ENCODE results near the gene BCAR3. TPM values are rescaled to one million over a fixed set of nuclear protein-coding genes. Genes with fewer than 3 reads are reported as not detected.

BCAR3 gene
- total RNA-seq, 1 donor from 2014 or later, result 46.9 TPM

DNA sequence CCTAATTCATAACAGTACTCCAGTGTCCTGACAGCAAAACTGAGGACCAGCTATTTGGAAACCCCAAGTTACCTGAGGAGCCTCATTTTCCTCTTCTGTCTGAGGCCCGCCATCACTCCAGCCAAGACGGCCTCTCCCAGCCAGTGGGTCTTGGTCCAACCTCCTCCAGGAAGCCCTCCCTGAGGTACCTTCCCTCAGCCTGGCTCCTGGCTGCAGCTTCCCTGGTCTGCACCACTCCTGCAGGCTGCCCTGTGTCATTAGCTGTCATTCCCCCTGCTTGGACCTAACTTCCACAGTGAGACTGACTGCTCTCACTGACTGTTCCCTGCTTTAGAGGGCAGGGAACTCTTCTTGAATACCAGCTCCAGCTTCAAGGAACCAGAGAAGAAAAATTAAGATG is 33.0 kb downstream of the BCAR3 start:
- no peak for DNase-seq (ENCODE audit: extremely low read depth, low read depth, low spot score)

DNA sequence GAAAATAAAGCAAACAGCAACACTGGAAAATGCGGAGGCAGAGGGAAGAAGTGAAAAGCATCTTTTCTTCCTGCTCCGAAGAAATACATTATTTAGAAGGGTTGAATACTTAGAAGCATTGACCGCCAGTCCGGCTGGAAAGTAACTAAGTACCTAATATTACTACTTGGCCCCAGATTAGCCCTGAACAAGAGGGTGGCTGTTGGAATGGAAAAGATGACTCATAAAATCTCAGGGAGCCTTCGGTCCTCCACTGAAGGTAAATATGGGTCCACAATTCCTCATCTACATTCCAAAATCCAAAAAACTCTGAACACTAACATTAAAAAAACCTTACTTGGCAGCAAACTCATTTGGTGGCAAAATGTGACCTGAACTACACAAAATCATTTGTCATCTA is 40.1 kb downstream of the BCAR3 start:
- no peak for DNase-seq (ENCODE audit: extremely low read depth, low read depth, low spot score)

DNA sequence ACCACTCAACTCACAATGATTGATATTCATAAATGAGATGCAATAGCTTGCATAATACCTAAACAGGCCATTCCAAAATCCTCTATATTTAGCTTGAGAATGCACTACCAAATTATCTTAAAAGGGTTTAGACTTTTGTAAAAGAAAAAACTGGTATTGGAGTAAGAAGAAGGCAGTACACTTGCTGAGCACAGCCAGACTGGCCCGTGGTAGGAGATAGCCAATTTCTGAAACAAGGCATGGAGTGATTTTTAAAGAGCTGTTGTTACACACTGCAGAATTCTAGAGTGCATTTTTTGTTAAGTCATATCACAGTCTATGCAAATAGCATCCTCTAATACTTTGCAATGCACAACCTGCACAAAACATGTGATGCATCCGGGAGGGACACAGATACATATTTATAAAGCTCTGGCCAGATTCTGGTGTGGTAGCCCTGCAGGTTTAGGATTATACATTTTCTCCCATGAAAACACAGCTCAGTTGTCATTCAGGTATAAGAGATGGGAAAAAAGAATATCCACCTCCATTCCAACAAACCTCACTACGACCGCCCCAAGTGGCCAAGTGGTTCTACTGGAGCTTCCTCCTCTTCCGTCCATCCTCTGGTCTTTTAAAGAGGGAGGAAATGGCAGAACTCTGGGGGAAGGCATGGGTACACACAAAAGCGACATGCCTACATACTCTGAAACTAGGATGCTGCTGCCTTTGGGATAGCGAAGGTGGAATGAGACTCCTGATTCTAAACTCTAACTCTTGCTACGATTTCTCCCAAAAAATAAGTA is 40.8 kb downstream of the BCAR3 start:
- DNase-seq (ENCODE audit: extremely low read depth, low read depth, low spot score), result no peak

DNA sequence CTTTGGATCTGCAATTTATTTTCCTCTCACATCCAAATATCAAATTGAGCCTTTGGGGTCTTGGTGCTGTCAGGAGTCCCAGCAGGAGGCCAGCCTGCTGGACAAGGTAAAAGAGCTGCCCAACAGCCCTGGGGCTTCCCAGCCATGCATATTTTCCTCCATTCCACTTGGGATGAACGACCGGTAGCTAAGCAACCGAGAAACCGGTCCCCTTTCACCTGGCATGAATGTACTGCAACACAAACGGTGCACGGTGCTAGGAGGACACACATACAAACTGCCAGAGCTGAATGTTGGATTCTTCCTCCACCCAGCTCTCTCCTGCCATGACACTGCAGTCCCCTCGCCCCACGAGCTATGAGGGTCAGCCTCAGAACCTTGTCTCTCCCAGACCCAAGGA is 42.7 kb downstream of the BCAR3 start:
- no peak for DNase-seq (ENCODE audit: extremely low read depth, low read depth, low spot score)

DNA sequence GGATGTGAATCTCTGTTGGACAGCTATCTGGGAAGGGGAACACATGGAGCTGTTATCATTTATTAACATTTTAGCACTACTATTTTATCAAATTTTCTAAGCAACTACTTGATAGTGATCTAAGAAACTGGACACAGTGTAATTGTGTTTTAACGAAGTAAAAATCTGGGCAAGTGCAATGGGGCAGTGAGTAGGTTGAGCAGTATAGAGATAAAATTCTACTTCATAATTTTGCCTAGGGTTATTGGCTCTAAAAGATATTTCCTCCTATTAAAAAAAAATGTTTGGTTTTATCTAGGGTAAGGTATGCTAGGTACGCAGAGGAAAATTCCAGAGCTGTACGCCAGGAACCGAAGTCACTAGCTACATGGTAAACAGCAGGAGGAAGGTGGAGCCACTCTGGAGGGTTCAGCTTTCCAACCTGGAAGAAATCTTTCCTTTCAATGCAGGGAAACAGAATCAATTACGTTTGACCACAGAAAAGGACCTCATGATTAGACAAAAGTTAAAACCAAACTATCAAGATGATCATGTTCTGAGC is 43.3 kb downstream of the BCAR3 start:
- no peak for DNase-seq (ENCODE audit: extremely low read depth, low read depth, low spot score)

DNA sequence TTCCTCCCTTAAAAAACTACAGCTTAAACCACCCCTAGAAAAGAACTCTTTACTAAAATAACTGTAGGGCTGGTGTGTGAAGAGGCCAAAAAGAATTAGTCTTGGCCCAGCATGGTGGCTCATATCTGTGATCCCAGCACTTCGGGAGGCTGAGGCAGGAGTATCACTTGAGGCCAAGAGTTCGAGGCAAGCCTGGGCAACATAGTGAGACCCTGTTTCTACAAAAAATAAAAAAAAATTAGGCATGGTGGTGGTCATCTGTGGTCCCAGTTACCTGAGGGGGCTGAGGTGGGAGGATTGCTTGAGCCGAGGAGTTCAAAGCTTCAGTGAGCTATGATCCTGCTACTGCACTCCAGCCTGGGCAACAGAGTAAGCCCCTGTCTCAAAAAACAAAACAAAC is 44.9 kb downstream of the BCAR3 start:
- no peak for DNase-seq (ENCODE audit: extremely low read depth, low read depth, low spot score)

DNA sequence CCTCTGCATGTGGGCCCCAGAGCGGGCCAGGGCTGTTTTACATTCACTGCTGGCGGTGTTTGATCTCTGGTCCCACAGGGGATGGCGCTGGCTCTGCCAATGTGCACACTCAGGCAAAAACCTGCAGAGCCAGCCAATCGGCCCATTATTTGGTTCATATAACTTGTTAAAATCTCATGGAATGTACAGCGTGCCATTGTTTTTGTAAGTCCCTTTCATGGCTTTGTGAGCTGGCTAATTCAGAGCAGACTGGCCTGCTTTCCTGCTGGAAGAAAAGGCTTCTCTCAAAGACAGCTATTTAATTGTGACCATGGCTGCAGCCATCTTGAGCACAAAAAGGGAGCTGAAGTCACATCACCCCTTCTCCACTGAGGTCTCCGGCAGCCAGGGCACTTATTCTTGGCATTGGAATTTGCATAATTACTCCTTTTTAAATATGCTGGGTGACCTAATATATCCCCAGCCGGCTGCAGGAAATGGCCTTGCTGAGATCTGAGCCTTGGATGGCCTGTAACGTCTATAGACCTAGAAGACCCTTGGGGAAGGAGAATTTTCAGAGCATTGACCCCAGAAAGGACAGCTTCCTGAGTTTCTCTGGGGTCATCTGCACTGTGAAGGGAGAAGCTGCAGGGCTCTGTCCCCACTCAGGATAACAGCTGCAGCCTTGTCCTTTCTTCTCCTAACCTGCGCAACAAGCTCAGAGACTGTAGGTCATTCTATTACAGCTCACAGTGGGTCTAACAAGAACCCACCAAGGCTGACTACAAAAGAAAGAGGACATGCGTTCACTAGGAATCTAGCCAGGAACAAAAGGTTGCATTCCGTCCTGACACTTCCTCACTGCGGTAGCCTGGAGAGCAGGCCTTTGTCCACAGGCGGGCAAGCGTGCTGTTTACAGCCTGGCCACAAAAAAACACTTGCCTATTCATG is 45.8 kb downstream of the BCAR3 start:
- DNase-seq (ENCODE audit: extremely low read depth, low read depth, low spot score), result no peak

DNA sequence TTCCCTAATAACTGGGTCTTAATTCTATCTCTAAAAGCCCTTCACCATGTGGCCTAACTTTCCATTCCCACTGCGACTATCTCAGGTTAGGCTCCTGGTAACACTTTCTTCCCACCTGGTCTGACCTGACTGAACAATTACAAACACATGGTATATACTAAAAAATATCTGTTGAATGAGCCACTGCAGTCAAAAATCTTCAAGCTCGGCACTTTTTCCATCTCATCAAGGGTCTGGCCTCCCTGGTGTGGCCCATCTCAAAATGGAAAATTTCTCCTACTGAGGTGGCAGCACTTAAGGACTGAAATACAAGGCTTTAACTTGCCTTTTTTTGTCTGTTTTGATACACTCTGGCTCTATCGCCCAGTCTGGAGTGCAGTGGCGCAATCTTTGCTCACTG is 48.3 kb downstream of the BCAR3 start:
- no peak for DNase-seq (ENCODE audit: extremely low read depth, low read depth, low spot score)

DNA sequence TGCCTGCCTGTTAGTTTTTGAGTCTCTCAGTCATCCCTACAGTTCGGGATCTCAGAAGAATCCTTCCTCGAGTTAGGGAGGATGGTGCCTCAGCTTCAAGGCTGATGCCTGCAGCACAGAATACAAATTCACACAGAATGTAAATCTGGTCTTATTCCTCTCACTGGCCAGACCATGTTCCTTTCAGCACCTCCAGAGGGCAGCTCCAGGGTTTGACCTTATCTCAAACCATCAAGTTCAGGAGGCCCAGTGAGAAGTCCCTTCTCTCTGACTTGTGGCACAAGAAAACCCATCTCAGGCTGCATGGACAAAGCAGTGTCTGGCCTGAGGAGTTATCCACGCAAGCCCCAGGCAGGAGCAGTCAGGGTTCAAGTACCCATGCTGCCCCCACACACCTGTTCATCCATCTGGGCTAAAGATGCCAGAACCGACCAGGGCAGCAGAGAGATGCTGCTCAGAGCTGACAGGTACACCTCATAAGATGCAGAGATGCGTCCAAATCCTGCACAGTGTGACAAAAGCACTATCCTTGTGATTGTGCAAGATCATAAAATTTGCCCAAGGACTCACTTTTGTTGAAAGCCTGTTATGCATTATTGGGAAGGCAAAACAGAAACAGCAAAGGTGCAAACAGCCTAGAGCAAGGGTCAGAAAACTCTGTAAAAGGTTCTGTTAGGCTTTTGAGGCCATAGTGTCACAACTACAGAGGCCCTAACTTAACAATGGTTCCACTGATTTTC is 49.8 kb downstream of the BCAR3 start:
- DNase-seq (ENCODE audit: extremely low read depth, low read depth, low spot score), result no peak

DNA sequence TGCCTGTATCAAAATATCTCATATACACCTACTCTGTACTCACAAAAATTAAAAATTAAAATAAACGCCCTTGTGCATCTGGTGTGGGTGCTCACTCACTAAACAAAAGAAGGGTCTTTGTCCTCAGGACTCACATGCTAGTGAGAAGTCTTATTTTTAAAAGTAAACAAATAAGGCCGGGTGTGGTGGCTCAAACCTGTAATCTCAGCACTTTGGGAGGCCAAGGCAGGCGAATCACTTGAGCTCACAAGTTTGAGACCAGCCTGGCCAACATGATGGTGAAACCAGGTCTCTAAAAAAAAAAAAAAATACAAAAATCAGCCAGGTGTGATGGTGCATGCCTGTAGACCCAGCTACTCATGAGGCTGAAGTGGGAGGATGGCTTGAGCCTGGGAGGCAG is 51.5 kb downstream of the BCAR3 start:
- no peak for DNase-seq (ENCODE audit: extremely low read depth, low read depth, low spot score)

DNA sequence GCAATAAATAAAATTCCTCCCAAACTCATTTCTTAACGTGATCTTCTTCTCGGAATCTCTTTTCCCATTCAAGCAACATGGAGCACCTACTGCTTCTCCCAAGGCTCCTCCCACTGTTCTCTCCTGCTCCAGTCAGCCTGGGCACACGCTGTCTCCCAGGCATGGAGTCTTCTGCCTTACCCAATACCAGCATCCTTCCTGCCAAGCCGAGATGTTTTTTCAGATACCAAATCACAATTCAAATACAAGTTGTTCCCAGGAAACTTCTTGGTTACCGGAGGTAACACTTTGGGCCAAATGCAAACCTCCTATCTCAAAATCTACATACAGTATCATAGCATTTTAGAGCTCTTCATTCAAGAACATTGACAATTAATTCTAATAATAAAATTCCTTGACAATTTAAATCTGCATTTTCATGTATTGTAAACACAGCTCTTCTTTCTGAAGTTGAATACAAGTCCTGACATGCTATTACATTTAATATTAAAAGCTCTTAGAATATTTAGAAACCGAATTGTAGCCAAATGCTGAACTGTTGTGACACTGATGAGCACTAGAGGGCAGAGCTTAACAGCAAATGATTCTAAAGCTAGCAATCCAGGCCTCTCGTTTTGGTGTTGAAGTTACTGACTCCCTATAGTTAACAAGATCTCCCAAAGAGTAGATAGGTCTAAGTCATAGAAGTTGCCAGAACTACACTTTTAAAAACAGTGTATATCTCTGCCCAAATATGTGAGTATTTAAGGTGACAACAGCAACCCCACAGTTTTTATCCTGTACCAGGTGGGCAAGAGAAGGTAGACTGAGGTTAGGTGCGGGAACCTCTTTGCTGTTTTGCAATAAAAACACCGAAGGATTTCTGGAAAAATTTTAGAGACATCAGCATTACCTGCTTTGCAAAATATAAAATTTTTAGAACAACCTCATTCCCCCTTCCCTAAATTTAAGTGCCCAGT is 52.3 kb downstream of the BCAR3 start:
- no peak for DNase-seq (ENCODE audit: extremely low read depth, low read depth, low spot score)

DNA sequence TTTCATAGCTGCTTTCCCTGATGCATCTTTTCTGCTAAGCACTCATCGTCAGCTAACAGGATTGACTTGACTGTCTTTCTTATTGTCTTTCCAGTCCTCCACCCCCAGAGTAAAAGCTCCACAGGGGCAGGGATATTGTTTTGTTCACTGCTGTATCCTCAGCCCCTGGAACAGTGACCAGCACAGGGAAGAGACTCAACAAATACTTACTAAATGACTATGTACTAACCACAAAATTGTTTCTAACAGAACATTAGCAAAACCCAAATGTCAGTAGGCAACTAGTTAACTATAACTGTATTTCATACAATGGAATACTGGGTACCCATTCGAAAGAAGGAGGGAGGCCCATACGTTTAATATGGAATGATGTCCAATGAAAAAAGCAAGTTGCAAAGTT is 53.0 kb downstream of the BCAR3 start:
- DNase-seq (ENCODE audit: extremely low read depth, low read depth, low spot score), result no peak

DNA sequence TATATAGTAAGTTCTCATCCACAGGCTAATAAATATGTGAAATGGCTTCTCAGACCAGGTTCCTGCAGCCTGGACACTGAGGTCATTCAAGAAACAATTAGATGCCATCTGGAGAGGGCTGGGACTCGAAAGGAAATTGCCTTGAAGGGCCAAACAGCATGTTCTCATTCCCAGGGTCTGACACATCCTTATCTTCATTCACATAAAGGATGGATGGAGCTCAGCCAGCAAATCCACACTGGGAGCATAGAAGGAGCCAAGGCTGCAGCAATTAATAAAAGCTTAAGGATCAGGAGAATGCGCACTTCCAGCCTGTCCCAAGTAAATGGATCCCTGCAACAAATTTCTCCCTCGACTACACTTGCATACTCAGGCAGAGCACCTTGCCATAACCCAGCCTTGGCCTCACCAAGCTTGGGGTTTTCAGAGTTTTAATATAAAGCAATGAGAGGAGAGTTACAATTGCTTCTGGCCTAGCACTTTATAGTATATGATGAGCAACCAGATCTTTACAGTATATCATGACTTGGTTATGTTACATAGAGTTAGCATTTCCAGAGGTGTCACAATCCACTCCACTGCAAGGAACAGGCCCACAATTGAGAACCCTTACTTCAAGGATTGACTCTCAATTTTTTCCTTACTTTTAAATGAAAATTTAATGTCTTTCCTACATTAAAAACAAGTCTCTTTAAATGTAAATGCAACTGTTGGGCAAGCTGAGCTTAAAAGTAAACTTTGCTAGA is 55.9 kb downstream of the BCAR3 start:
- DNase-seq (ENCODE audit: extremely low read depth, low read depth, low spot score), result peak; percentile 95

DNA sequence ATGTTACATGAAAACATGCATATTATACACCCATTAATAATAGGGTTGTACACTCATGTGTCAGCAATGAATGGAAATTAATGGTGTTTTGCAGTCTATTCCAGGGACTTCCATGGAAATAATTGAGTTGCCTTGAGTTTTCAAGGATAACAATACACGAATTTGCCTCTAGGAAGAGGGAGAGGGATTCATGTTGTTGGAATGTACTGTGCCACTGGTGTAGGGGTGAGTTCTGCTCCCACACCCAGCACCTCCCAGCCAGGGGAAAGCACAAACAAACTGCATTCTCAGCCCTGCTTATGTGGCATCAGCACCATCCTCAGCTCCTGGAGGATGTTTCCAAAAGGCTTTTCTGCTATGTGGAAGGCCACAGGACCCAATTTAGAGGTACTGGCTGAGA is 57.8 kb downstream of the BCAR3 start:
- DNase-seq (ENCODE audit: extremely low read depth, low read depth, low spot score), result no peak

DNA sequence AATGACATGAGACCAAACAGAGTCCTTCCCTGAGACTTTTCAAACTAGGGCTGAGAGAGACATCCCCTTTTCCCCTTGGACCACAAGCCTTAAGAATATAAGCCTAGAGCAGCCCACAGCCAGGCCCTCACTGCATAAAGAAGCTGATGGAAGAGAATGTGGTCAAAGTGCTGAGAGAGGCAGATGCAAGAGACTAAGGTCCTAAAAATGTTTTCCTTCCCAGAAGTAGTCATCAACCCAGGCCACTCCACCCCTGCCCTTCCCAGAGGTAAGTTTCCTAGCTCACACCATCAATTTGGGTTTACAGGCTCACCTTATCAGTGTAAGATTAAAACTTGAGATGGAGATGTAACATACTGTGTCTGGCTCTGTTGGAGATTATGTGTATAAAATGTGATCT is 58.2 kb downstream of the BCAR3 start:
- no peak for DNase-seq (ENCODE audit: extremely low read depth, low read depth, low spot score)

DNA sequence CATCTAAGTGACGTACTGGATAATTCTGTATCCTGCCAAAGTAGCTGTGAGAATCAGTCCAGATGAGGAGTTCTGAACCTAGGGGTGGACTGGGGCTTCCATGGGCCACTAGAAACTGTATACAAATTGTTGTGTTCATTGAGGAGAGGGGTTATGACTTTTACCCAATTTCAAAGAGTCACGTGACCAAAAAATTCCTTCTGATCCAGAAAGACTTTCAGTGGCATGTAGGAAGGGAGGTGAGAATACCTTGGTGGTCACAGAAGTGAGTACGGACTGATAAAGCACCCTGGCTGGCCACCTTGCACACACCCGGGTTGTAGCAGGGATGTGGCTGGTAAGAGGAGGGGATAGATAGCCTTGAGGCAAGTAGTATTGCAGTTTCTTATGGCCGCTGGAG is 60.4 kb downstream of the BCAR3 start:
- no peak for DNase-seq (ENCODE audit: extremely low read depth, low read depth, low spot score)

DNA sequence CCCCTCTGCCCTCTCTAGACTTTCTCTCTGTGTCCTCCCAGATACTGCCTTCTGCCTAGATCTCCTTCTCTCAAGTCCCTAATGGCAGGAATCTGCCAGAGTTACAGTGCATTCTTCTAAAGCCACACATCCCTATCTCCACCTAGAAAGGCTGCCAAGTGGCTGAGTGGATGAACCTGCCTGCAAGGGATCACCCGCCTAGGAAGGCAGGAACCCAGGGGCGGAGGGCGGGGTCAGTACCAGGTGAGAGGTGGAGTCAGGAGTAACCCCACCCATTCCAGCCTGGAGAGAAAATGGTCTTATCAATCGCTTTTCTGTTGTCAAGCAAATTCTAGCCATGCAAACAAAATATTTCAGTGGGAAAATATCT is 60.8 kb downstream of the BCAR3 start:
- no peak for DNase-seq (ENCODE audit: extremely low read depth, low read depth, low spot score)

DNA sequence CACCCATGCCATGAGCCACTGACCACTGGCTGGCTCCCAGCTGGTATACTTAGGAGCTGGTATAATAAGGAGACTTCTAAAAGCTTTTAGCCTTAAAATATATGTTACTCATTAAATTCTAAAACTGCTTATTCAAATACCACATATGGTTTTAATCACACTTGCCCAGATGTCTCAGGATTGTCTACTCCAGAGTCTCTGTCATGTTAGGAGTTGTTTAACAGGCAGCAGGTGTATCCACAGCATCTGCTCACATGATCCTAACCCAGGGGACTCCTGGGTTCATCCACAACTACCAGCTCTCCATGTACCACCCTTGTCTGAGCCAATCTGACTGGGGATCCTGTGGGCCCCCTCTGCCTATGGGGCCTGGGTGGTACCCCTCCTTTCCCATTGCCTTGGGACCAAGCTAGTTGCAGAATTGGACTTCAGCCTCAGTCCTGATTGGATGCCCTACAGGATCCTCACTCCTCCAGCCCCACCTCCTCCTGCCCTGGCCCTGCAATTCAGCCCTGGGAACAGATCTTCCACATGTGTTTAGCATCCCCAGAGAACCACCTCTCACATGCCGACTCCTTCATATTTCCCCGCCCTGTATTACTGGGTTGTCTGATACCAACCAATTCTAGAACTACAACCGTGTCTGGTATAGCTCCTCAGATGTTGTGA is 61.3 kb downstream of the BCAR3 start:
- no peak for DNase-seq (ENCODE audit: extremely low read depth, low read depth, low spot score)

Measured in glomerular endothelial cell (primary cell).